Measurements from ENCODE around the gene LPCAT4.
A peak's percentile ranks its signal among the peaks of the same experiment; 100 is the strongest.
"Not testable (repeated sequence)": the region's sequence is repeated elsewhere in the genome, so short reads cannot be mapped to it uniquely, and the experiment has no call there.

LPCAT4 gene

GRCh38 chr15:34362047-34362773 is 4.8 kb downstream of the LPCAT4 start:
- no peak for DNase-seq

GRCh38 chr15:34361278-34361677 is 5.7 kb downstream of the LPCAT4 start:
- no peak for DNase-seq

GRCh38 chr15:34360298-34360697 is 6.7 kb downstream of the LPCAT4 start:
- no peak for DNase-seq

- no peak for DNase-seq
Observed at GRCh38 chr15:34359416-34359815, 7.6 kb downstream of the LPCAT4 start.

DNA sequence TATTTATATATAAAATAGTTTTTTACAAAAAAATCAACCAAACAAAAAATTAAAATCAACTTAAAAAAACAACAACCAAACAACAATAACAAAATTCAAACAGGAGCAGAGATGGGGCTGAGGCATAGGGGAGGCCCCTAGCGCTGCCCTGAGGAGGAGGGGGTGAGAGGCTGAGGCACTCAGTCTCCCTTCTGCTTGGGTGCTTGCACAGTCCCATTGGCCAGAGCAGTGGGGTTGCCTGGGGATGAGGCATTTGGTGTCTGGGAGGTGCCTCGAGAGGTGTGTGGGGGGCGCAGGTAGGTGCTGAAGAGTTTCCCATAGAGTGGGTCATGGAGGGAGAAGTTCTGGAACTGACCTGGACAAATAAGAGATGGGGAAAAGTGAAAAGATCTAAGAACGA is 8.0 kb downstream of the LPCAT4 start:
- DNase-seq = no peak

GRCh38 chr15:34358367-34358766 is 8.6 kb downstream of the LPCAT4 start:
- no peak for DNase-seq

DNA sequence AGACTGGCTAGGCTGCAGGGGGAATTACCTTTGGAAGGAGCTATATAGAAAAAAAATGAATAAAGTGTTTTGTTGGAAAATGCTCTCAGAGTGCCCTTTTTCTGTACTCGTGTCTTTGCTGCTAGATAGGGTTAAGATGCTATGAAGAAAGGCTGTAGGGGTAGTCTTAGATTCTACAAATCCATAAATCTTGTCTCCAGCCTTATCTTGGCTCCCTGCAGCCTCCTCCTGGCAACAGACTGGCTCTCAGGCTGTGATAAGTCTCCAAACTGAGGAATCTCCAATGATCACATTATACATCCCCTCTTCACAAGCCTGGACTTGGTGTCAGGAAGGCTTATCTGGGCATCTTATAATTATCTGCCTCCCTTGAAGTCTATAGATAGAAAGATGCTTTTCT is 9.3 kb downstream of the LPCAT4 start:
- no peak for DNase-seq

- DNase-seq = no peak
Observed at GRCh38 chr15:34355241-34355640, 11.8 kb downstream of the LPCAT4 start.

GRCh38 chr15:34354286-34354685 is 12.7 kb downstream of the LPCAT4 start:
- DNase-seq = no peak

DNA sequence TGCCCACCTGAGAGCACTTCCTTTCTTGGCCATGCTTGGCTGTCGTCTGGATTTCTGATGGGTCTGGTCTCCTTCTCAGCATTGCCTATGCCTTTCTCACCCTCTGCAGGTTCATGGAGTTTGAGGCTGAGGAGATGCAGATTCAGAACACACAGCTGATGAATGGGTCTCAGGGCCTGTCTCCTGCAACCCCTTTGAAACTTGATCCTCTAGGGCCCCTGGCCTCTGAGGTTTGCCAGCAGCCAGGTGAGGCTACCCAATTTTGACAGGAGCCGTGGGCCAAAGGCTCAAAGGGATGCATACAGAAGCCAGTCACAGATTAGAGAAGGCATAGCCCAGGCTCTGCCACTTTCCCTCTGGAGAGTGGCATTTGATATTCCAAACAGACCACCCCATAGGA is 13.4 kb downstream of the LPCAT4 start:
- DNase-seq = no peak

GRCh38 chr15:34352996-34353395 is 14.0 kb downstream of the LPCAT4 start:
- not testable (repeated sequence) for DNase-seq

GRCh38 chr15:34349769-34350168 is 17.2 kb downstream of the LPCAT4 start:
- DNase-seq = no peak

GRCh38 chr15:34348735-34349300 is 18.2 kb downstream of the LPCAT4 start:
- DNase-seq = no peak

DNA sequence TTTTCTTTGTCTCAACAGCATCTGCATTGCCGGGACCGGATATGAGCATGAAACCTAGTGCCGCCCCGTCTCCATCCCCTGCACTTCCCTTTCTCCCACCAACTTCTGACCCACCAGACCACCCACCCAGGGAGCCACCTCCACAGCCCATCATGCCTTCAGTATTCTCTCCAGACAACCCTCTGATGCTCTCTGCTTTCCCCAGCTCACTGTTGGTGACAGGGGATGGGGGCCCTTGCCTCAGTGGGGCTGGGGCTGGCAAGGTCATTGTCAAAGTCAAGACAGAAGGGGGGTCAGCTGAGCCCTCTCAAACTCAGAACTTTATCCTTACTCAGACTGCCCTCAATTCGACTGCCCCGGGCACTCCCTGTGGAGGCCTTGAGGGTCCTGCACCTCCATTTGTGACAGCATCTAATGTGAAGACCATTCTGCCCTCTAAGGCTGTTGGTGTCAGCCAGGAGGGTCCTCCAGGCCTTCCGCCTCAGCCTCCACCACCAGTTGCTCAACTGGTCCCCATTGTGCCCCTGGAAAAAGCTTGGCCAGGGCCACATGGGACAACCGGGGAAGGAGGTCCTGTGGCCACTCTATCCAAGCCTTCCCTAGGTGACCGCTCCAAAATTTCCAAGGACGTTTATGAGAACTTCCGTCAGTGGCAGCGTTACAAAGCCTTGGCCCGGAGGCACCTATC is 18.9 kb downstream of the LPCAT4 start:
- DNase-seq = no peak

- peak; percentile 86 to 94 for DNase-seq
Observed at GRCh38 chr15:34342737-34343575, 24.0 kb downstream of the LPCAT4 start, which contains the start of the genes NOP10 and NUTM1. TSS of gene NOP10 (minus strand) at chr15:34343136. CDS start at chr15:34343073, 63 bp downstream. TSS of gene NUTM1 (plus strand) at chr15:34343315. CDS start at chr15:34343697, 382 bp downstream.

- peak in 1 of 2 experiments; percentile 23 for DNase-seq
Observed at GRCh38 chr15:34342213-34342736, 24.7 kb downstream of the LPCAT4 start.

DNA sequence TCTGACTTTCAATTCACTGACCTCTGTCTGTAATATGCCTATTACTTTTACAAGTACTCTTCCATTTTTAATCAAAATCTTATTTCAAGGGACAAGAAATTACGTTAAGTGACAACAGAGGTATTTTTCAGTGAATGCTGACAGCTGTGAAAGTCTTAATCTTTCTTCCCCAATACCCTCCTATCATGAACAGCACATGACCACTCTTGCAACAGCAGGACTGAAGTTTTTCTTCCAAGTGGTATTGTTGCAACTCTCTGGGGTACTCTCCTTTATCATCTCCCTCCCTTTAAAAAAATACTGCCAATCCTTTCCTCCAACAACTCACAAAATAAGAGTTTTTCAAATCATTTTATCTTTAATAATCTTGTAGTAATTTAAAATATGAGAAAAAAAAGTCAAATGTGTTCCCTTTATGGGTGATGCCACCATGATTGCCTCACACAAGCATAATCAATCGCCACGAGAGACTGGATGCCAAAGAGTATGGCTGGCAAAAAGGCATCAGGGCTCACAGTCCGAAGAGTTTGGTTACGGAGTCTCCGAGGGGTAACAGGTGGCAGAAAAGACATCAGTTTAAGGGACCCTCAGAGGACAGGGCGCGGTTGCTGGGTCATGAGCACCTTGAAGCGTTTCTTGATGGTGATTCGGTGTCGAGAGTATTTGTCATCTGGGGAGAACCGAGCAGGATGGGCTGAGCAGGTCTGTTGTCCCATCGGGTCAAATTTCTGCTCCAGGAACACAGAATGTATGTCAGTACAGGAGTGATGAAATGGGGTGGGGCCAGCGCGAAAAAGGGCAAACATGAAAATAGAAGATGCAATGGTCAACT is 25.4 kb downstream of the LPCAT4 start:
- no peak for DNase-seq

DNA sequence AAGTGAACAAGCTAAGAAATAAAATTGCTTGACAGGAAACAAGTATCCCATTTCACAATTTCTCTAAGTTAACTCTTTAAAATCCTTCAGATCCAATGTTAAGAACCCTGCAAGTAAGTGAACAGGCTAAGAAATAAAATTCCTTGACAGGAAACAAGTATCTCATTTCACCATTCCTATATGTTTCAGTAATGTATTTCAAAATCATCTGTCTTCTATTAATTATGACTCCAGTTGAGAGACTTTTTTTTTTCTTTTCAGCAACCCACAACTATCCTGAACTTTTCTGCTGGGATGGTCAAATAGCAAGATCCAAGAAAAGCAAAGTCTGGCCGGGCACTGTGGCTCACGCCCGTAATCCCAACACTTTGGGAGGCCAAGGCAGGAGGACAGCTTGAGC is 27.1 kb downstream of the LPCAT4 start:
- no peak for DNase-seq

DNA sequence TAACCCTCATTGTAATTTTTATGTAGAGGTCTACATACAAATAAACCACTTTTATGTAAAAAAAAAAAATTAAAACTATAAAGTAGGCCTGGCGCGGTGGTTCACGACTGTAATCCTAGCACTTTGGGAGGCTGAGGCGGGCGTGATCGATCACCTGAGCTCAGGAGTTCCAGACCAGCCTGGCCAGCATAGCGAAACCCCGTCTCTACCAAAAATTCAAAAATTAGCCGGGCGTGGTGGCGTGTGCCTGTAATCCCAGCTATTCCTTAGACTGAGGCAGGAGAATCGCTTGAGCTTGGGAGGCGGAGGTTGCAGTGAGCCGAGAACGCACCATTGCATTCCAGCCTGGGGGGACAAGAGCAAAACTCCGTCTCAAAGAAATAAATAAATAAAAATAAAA is 28.6 kb downstream of the LPCAT4 start:
- DNase-seq = peak in 1 of 2 experiments; percentile 44

- DNase-seq = peak; percentile 89 to 98
Observed at GRCh38 chr15:34337557-34338306, 29.3 kb downstream of the LPCAT4 start, which contains the start of gene SLC12A6. TSS of gene SLC12A6 (minus strand) at chr15:34337781. CDS start at chr15:34336680, 1,101 bp downstream.
